Central memory CD4-positive, alpha-beta T cell (primary cell): Measurements from ENCODE around the gene USP30.

ENCODE experiments used
- DNase-seq: peaks from one replicate; pipeline ENCODE4 v3.0.0; 2022

USP30 gene

GRCh38 chr12:109130297-109131153, 78.1 kb downstream of the USP30 start:
- no peak for DNase-seq

- DNase-seq = no peak
Measured at GRCh38 chr12:109131154-109132050, 79.0 kb downstream of the USP30 start.

DNA sequence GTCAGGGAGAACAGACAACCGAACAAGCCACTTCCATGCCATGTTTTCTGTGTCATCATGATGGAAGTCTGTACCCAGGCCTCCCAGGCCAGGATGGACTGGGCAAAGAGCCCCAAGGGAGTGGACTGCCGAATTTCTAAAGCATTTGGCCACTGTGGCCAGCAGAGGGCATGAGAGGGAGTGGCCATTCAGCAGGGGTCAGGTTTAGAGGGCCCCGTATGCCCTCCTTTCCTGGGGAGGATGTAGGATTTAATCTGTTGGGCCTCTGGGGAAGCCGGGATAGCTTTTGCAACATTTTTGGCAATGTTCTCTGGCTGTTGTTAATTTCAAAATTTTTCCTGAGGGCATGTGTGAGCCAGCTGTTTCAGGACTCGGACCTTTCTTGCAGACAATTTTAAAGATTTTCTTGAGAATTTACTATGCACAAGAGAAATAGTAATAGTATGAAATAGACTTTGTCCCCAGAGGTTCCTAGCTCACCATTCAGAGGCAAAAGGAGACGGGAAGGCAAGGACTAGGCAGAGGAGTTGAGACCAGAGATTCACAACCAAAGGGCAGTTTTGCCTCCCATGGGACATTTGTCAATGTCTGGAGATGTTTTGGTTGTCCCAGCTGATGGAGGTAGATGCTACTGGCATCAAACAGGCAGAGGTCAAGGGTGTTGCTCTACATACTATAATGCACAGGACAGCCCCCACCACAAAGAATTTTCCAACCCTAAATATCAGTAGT, 82.0 kb downstream of the USP30 start:
- no peak for DNase-seq

DNA sequence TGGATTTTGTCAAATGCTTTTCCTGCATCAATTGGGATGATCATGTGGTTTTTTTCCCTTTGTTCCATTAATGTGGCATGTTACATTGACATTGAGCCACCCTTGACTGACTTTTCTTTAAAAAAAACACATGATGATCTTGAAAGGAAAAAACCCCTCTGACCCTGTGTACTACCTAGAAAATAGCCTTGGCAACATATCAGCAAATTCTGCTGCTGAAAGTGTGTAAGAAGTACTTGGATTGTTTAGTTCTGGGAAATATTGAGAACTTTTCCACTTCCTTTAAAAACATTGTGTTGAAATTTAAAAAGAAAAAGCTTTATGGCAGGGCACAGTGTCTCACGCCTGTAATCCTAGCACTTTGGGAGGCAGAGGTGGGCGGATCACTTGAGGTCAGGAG, 84.7 kb downstream of the USP30 start:
- DNase-seq = no peak
